Endothelial cell of umbilical vein (primary cell): Measurements from ENCODE around the gene PDE11A. TPM values are rescaled to one million over a fixed set of nuclear protein-coding genes. Genes with fewer than 3 reads are reported as not detected.

ENCODE experiments used
- BruUV-seq: library from RNA; stranded (reverse); fragments of 400-500 nt; replicated peaks from 2 replicates; lab custom pipeline; 2021; lab: Mats Ljungman, UMichigan
- CTCF ChIA-PET: fragments of 300-600, 350-600 bp; sonication (Branson Sonifier 250); formaldehyde crosslinking; loops from one replicate; lab custom pipeline; 2021; ENCODE audit warnings: antibody characterized with exemption, inconsistent platforms; lab: Charles Lee
- POLR2A ChIA-PET: fragments of 300-600, 350-600 bp; sonication (Branson Sonifier 250); formaldehyde crosslinking; loops from one replicate; lab custom pipeline; 2021; ENCODE audit warnings: antibody characterized with exemption, inconsistent platforms; lab: Charles Lee
- DNase-seq: peaks from one replicate; pipeline ENCODE4 v3.0.0-alpha.2; 2011; ENCODE audit warnings: low read depth, low spot score
- FAIRE-seq: peaks from 2 replicates; lab custom pipeline; 2011; peaks lifted over from hg19 to GRCh38; lab: Jason Lieb, UNC
- H2AFZ ChIP-seq: 2 replicates; pipeline ENCODE4 v1.6.0; 2012; ENCODE audit warnings: low read depth, low read length, control low read depth, inconsistent platforms
- H3K27ac ChIP-seq: 2 replicates; pipeline ENCODE4 v1.5.1; 2011; ENCODE audit warnings: low read depth, mild to moderate bottlenecking, control low read depth, low read length, moderate library complexity; ENCODE audit not compliant: insufficient read depth
- H3K27me3 ChIP-seq, 2 experiments: 2 replicates each; pipeline versions ENCODE4 v1.6.0 to v1.6.1; 2011; ENCODE audit warnings: low read length in 2 of 2, mixed read lengths in 1 of 2; ENCODE audit not compliant: control insufficient read depth in 2 of 2, insufficient read depth in 2 of 2
- H3K36me3 ChIP-seq, 2 experiments: 2 replicates in 1 of 2; 3 replicates in 1 of 2; pipeline ENCODE4 v1.5.1; 2011; ENCODE audit warnings: low read length in 2 of 2, mild to moderate bottlenecking in 1 of 2, moderate library complexity in 1 of 2; ENCODE audit not compliant: control insufficient read depth in 2 of 2, insufficient read depth in 2 of 2; ENCODE audit errors: extremely low read depth in 1 of 2
- H3K4me1 ChIP-seq: 3 replicates; pipeline ENCODE4 v1.5.1; 2011; ENCODE audit warnings: mild to moderate bottlenecking, low read length; ENCODE audit not compliant: control insufficient read depth, insufficient read depth; ENCODE audit errors: extremely low read depth
- H3K4me2 ChIP-seq: 2 replicates; pipeline ENCODE4 v1.6.1; 2011; ENCODE audit warnings: low read length, control low read depth, mixed read lengths; ENCODE audit not compliant: insufficient read depth
- H3K4me3 ChIP-seq, 3 experiments: fragments of 200-600 bp in 1 of 3; sonication (generic), shearing (Covaris generic) in 1 of 3; replicated peaks in 1 of 3; 2 replicates each; pipeline ENCODE4 v1.5.1; 2011 to 2016; ENCODE audit warnings: control low read depth in 3 of 3, low read length in 3 of 3, mild to moderate bottlenecking in 2 of 3, inconsistent platforms in 1 of 3, low read depth in 1 of 3, moderate library complexity in 1 of 3; ENCODE audit not compliant: insufficient read depth in 1 of 3
- H3K79me2 ChIP-seq: 2 replicates; pipeline ENCODE4 v1.6.0; 2012; ENCODE audit warnings: low read length, inconsistent platforms; ENCODE audit not compliant: control insufficient read depth, insufficient read depth
- H3K9ac ChIP-seq: replicated peaks from 2 replicates; pipeline ENCODE3; 2011; ENCODE audit warnings: low read length, control low read depth; ENCODE audit not compliant: insufficient read depth; ENCODE audit errors: extremely low read depth
- H3K9me1 ChIP-seq: replicated peaks from 3 replicates; pipeline ENCODE4 v1.6.0; 2011; ENCODE audit warnings: mild to moderate bottlenecking, low read length; ENCODE audit not compliant: control insufficient read depth, insufficient read depth; ENCODE audit errors: extremely low read depth
- H3K9me3 ChIP-seq: replicated peaks from 2 replicates; pipeline ENCODE4 v1.5.1; 2012; ENCODE audit warnings: low read length, inconsistent platforms; ENCODE audit not compliant: control insufficient read depth, insufficient read depth
- H4K20me1 ChIP-seq: replicated peaks from 2 replicates; pipeline ENCODE3; 2011; ENCODE audit warnings: mild to moderate bottlenecking, low read length; ENCODE audit not compliant: control insufficient read depth, insufficient read depth; ENCODE audit errors: extremely low read depth
- CTCF ChIP-seq, 2 donors: IDR thresholded peaks; 1 replicate in 1 of 2; 2 replicates in 1 of 2; pipeline ENCODE4 v1.5.1; 2011; ENCODE audit warnings: low read length in 2 of 2, mild to moderate bottlenecking in 2 of 2, moderate library complexity in 2 of 2, control low read depth in 1 of 2, inconsistent platforms in 1 of 2, low read depth in 1 of 2; ENCODE audit not compliant: insufficient read depth in 1 of 2; ENCODE audit errors: extremely low read depth in 1 of 2
- EZH2 ChIP-seq: IDR thresholded peaks from 2 replicates; pipeline ENCODE4 v1.6.1; 2012; ENCODE audit warnings: borderline replicate concordance, low read depth, mild to moderate bottlenecking, moderate library complexity, low read length, inconsistent platforms; ENCODE audit not compliant: severe bottlenecking
- FOS ChIP-seq: IDR thresholded peaks from 2 replicates; pipeline ENCODE4 v1.6.1; 2011; ENCODE audit warnings: mild to moderate bottlenecking, low read length, moderate library complexity, borderline replicate concordance; ENCODE audit not compliant: insufficient read depth
- GATA2 ChIP-seq: IDR thresholded peaks from 2 replicates; pipeline ENCODE4 v1.7.0; 2011; ENCODE audit warnings: low read depth, mild to moderate bottlenecking, moderate library complexity, mixed read lengths, low read length; ENCODE audit not compliant: insufficient read length, insufficient read depth
- JUN ChIP-seq: IDR thresholded peaks from 2 replicates; pipeline ENCODE4 v1.6.1; 2011; ENCODE audit warnings: borderline replicate concordance, low read depth; ENCODE audit not compliant: insufficient read length, insufficient read depth
- MAX ChIP-seq: IDR thresholded peaks from 2 replicates; pipeline ENCODE4 v1.6.1; 2011; ENCODE audit not compliant: insufficient read depth, insufficient read length
- MYC ChIP-seq: IDR thresholded peaks from one replicate; pipeline ENCODE4 v1.6.1; 2011; ENCODE audit warnings: mild to moderate bottlenecking, low read depth, low read length
- POLR2A ChIP-seq: IDR thresholded peaks from 2 replicates; pipeline ENCODE4 v1.6.1; 2012; ENCODE audit warnings: low read depth, mild to moderate bottlenecking, control low read depth, low read length
- POLR2AphosphoS5 ChIP-seq: IDR thresholded peaks from 2 replicates; pipeline ENCODE4 v1.6.1; 2012; ENCODE audit warnings: low read depth, mild to moderate bottlenecking, control low read depth, low read length, moderate library complexity; ENCODE audit not compliant: insufficient read depth
- dilution Hi-C: fragments of 300-500 bp; cut with MboI; formaldehyde crosslinking; loops from one replicate; pipeline ENCODE4 v1.15.0; 2019; ENCODE audit warnings: low sequenced_read_pairs; ENCODE audit not compliant: extremely low pct_ligation_motif_present
- intact Hi-C: fragments of 100-400 bp; cut with micrococcal nuclease; formaldehyde crosslinking; loops from one replicate; pipeline ENCODE4 v1.10.0; 2022
- polyA plus RNA-seq, 4 experiments: library from polyadenylated mRNA; depleted of rRNA in 3 of 4; stranded (reverse) in 3 of 4; unstranded in 1 of 4; fragments of >200 nt; gene quantifications; 2 replicates each; pipeline versions ENCODE4 v1.2.1 to v1.2.3, GENCODE V29; 2011 to 2012; ENCODE audit warnings: missing spikeins in 1 of 4
- total RNA-seq: library from RNA; stranded (reverse); gene quantifications from 2 replicates; pipeline ENCODE4 v1.2.3, GENCODE V29; 2021

The PDE11A gene
- total and polyA plus RNA-seq, 2 donors (not counting 3 experiments of a cell fraction or from before 2014, with no cell fraction given), result 0.07 to 0.51 TPM

- Histone ChIP-seq H3K36me3 (no peaks in the 10 kb centered on the region), H3K4me1 (no peaks in the 10 kb centered on the region), H3K9me1 (no peaks in the 10 kb centered on the region), H3K9ac (no peak overlapping the region), H3K4me3 (no peak overlapping the region), H3K27ac (no peak overlapping the region), H2AFZ (no peak overlapping the region), H3K27me3 (no peaks in the 10 kb centered on the region), H3K79me2 (no peaks in the 10 kb centered on the region), H4K20me1 (no peaks in the 10 kb centered on the region), H3K4me2 (no peak overlapping the region), H3K9me3 (no peaks in the 10 kb centered on the region)
- dilution Hi-C loops, result no loop called here
- no peak for FAIRE-seq
- POLR2A ChIA-PET, result interaction anchor here (0.7 kb wide), 1 partner anchor 793 kb away, joined by 4 read pairs; no protein-coding TSS in a partner anchor
- CTCF ChIA-PET, result interaction anchor here (3.7 kb wide), 1 partner anchor 20 kb away, joined by 14 read pairs; no protein-coding TSS in a partner anchor
- TF ChIP-seq FOS (no peak), JUN (no peak), GATA2 (no peak), POLR2AphosphoS5 (no peak), MYC (no peak), MAX (no peak), POLR2A (no peak)
- intact Hi-C loops, result no loop called here
- no peak for DNase-seq
- no TSS peak for BruUV-seq
These were observed 488.4 kb downstream of the PDE11A start for GRCh38 chr2:177584030-177584692.

GRCh38 chr2:177582000-177582399, 490.6 kb downstream of the PDE11A start:
- intact Hi-C loops, result no loop called here
- no peak for DNase-seq
- ChIA-PET CTCF (interaction anchor here (1.2 kb wide), 1 partner anchor 16 kb away, joined by 4 read pairs; no protein-coding TSS in a partner anchor), POLR2A (no interaction called here)
- Histone ChIP-seq H3K4me2 (no peak overlapping the region), H4K20me1 (no peaks in the 10 kb centered on the region), H3K27ac (no peak overlapping the region), H3K4me3 (no peak overlapping the region), H3K79me2 (no peaks in the 10 kb centered on the region), H3K9me3 (no peaks in the 10 kb centered on the region), H3K4me1 (no peaks in the 10 kb centered on the region), H3K36me3 (no peaks in the 10 kb centered on the region), H3K9me1 (no peaks in the 10 kb centered on the region), H3K9ac (no peak overlapping the region), H3K27me3 (no peaks in the 10 kb centered on the region), H2AFZ (no peak overlapping the region)
- no peak for TF ChIP-seq POLR2AphosphoS5
- no peak for TF ChIP-seq POLR2A
- TF ChIP-seq CTCF (IDR thresholded peaks at IDR 0.05; ENCODE audit: extremely low read depth in 1 of 2, insufficient read depth in 1 of 2, low read depth in 1 of 2, low read length in 2 of 2), result no peak
- TF ChIP-seq JUN, result no peak
- no peak for TF ChIP-seq GATA2
- no peak for TF ChIP-seq FOS
- no peak for TF ChIP-seq MYC
- no peak for TF ChIP-seq MAX
- TF ChIP-seq EZH2, result no peak
- FAIRE-seq, result no peak
- BruUV-seq, result no TSS peak
- dilution Hi-C loops, result no loop called here
